GM21619 (cell line): ENCODE data around the gene IGF2R.
"Not testable (repeated sequence)": the region's sequence is repeated elsewhere in the genome, so short reads cannot be mapped to it uniquely, and the experiment has no call there.

Experiments
- ATAC-seq: cut with Tn5 transposase; IDR thresholded peaks from one replicate; pipeline ENCODE4 v1.9.1; 2021; ENCODE audit not compliant: unreplicated experiment

The IGF2R gene

DNA sequence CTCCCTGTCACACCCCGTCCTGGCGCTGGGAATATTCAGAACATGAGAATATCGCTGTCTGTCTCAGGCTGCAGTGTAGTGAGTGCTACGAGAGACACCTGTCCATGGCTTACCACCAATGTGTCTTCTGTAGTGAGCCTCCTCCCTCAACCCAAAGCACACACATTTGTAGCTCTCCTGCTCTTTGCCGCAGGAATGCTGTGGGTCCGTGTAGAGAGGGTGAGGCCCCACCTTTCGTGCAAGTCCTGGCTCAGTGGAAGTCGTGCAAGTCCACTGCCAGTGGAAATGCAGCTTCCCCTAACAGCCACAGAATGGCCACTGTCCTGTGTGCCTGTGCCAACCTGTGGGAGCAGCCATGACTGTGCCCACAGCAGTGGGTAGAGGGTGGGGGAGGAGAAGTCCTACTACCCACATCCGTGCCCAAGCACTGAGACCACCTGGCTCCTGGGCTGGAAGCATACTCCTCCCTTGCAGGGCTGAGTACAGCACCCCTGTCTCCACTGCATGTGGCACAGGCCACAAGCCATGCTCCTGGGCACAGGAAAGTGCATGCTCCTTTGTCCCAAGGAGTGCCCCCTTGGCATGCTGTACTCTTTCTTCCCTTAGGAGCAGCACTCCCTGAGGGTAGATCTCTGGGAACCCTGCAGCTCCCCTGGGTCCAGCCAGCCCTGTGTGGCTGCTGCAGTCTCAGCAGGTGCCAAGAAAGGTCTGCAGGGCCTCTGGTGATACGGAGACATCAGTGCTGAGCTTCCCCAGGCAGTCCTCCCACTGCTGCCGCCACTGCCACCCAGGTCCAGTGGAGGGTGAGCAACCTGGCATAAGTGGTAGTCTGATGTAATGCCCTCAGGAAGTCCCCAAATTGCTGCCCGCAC is 28.0 kb downstream of the IGF2R start:
- no peak for ATAC-seq

DNA sequence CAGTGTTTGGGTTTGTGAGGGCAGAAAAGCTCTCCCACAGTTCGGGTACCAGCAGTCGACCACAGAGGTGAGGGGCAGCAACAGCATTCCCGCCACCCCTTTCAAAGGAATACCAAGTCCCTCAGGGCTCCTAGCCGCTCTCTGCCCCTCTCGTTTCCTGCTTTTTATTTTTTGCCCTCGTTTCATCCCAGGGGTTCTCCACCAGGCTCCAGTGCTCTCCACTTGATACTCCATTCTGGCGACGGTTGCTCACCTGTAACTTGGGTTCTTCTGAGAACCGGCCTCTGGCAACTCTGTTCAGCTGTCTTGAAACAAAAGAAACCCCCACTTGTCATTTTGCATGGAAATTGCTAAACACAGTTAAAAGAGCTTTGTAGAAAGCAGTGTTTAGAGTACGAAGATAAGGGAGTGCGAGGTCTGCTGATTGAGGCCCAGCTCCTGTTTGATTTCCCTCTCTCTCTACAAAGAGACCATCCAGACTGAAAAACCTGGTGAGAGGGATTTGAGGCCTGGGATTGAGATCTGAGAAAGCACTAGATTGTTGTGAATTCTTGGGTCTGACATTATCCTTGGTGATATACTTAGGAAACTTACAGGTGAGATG is 28.7 kb downstream of the IGF2R start:
- no peak for ATAC-seq

DNA sequence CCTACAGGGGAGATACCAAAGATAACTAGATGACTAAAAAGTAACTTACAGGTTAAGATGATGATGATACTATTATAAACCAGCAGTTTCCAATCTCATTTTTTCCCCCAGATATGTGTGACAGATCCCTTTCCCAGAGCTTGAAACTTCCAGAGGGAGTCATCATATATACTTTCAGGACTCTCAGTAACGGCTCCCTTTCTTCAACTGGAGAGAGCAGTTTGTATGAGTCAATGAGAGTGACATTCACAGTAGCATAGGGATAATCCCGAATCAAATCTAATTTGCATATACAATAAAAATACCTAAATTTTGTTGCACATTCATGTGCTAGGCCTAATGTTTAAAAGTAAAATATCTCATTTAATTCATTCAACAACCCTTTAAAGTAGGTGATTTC is 29.7 kb downstream of the IGF2R start:
- no peak for ATAC-seq

DNA sequence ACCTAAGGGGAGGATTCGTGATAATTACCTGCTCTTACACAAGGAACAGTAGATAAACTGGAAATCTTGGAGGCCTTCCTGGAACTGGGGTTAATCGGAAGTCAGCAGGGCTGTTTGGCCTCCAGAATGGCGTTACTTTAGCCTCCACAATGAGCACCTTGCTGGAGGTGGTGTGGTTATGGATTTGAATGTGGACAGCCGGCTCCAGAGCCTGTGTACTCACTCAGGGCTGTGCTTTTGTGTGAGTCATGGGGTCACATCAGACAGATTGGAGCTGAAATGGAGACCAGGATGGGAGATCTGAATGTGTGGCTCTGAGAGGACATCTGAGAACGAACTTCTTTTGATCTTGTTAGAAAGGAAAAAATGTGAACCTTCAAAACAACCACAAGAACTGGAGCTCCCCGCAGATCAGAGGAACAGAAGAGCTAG is 30.4 kb downstream of the IGF2R start:
- no peak for ATAC-seq

DNA sequence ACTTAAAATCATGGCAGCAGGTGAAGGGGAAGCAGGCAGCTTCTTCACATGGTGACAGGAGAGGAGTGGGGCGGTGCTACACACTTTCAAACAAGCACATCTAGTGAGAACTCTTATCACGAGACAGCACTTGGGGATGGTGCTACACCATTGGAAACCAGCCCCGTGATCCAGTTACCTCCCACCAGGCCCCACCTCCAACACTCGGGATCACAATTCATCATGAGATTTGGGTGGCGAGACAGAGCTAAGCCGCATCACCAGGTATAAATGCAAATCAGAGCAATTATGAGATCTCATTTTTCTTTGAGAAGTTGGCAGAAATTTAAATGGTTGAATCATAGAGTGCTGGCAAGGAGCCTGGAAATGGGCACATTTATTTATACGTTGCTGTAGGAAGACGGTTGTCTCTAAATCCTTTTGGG is 31.4 kb downstream of the IGF2R start:
- no peak for ATAC-seq

DNA sequence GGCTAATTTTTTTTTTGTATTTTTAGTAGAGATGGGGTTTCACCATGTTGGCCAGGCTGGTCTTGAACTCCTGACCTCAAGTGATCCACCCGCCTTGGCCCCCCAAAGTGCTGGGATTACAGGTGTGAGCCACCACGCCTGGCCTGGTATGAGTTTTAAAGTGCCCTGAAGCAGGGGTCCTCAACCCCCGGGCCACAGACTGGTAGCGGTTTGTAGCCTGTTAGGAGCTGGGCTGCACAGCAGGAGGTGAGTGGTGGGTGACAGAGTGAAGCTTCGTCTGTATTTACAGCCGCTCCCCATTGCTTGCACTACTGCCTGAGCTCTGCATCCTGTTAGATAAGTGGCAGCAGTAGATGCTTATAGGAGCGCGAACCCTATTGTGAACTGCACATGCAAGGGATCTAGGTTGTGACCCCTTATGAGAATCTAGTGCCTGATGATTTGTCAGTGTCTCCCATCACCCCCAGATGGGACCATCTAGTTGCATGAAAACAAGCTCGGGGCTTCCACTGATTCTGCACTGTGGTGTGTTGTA is 32.1 kb downstream of the IGF2R start:
- ATAC-seq: not testable (repeated sequence)

DNA sequence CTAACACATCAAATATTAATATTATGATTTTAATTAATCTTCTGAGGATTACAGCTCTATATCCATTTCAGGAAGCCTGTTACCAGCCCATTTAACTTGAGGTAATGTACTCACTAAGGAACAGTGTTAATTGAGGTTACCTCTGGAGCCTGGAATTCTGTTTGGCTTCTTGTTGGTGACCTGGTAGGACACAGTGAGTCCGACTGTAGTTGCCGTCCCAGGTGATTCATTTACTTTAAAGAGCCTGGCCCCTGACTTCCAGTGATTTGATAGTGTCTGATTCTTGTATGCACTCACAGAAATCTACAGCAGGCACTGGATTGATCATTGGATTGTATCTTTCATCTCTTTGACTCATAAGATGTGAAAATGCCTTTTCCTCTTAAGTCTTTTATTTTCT is 34.0 kb downstream of the IGF2R start:
- no peak for ATAC-seq

DNA sequence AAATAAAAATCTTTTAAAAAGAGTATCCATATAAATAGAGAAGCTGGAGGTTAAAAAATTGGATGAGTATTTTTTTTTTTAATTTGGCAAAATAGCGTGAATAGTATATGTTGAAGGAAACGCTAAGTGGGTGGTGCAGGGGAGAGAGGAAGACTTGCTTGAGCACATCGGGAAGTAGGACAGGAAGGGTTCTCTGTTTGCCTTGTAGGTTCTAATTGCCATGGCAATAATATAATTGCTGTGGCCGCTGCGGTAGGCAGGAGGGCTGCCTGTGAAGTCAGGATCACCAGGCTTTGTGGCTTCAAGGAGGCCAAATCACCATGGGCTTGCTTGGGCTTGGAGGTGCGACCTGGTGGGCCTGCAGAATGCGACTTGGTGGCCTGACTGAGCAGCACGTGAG is 35.1 kb downstream of the IGF2R start:
- no peak for ATAC-seq

DNA sequence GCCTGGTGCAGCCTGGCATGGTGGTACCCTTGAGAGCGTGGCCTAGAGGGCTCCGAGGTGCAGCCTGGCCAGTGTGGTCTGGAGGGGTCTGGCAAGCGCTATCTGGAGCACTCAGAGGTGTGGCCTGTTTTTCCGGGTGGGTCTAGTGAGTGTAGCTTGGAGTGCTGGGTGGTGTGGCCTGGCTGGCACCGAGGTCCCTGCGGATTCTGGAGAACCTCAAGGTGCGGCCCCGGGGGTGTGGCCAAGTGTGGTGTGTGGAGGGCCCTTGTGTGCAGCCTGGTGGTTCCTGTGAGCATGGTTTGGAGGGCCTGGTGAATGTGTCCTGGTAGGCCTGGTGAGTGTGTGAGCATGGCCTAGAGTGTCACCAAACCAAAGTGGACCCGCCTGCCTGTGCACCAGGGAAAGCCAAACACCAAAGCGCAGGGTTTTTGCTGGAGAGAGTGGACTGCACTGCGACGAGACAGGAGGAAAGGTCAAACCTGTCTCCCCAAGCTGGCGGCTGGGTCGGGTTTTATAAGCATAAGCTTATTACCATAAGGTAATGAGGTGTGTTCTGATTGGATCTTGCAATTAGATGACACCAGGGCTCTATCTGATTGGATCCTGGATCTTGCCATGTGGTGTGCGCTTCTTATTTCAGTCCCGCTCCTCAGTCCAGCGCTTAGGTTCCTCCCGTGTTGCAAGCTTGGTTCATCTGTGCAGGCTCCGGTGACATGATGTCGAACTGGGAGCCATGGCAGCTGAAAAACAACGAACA is 35.7 kb downstream of the IGF2R start:
- no peak for ATAC-seq

DNA sequence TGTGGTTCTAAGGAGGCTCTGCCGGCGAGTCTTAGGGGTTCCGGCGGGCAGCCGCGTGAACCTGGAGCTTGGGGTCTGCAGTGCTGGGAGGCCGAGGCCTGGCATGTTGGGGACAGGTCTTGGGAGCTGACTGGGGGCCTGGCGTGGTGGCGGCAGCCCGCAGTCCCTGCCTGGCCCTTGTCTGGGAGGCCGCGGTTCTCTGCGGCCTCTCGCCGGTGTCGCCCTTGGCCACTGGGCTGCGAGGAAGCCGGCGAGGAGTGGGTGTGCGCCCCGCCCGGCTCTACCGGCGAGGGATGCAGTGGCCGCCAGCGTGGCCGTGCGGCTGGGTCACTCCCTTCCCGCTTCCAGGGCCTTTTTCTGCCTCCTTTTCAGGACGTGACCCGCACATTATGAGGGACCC is 36.3 kb downstream of the IGF2R start:
- ATAC-seq: no peak

DNA sequence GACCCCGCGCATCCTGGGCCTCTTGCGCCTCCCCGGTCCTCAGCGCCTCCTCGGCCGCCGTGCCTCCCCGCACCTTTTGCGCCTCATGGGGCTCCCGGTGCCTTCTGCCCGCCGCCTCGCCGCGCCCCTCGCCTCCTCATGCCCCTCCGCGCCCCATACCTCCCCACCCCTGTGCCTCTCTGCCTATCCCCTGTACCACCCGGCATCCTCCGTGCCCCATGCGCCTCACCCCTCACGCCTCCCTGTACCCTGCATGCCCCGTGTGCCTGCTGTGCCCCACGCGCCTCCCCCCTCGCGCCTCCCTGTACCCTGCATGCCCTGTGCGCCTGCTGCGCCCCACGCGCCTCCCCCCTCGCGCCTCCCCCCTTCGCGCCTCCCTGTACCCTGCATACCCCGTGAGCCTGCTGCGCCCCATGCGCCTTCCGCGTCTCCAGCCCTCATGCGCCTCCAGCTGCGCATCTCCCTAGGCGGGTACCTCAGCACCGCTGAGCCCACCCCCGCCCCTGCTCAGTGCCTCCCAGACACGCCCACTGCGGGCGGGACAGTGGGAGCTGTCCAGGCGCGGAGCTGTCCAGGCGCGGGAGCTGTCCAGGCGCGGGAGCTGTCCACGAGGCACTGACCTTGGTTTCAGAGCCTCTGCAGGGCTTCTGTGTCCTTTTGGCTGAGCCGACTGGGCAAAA is 37.1 kb downstream of the IGF2R start:
- ATAC-seq: no peak

DNA sequence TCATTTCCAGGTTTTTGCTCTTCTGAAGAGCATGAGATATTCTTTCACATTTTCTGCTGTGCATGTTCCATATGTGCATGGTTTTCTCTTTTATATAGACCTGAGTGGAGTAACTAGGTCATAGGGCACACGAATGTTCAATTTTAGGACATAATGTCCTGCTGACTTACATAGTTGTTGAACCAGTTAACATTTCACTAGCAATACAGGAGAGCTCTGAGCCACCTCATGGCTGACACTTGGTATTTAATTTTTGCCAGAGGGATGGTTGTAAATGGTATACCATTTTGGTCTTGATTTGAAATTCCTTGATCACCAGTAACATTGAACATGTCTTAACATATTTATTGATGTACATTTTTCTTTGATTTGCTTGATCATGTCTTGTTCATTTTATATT is 38.3 kb downstream of the IGF2R start:
- ATAC-seq: no peak

DNA sequence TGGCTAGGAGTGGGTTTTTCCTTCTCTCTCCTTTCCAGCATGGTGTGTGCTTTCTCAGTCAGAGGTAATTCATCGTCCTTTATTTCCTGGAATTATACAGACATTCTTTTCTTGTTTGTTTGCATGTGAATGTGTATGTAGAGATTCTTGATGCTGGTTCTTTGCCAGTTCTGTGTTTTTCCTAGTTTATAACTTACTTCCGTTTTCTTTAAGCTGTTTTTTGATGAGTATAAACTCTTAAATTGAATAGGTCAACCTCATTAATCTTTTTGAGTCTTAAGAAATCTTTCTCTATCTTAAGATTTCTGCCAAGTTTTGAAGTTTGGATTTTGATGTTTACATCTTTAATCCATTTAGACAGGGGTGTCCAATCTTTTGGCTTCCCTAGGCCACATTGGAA is 38.7 kb downstream of the IGF2R start:
- ATAC-seq: no peak

DNA sequence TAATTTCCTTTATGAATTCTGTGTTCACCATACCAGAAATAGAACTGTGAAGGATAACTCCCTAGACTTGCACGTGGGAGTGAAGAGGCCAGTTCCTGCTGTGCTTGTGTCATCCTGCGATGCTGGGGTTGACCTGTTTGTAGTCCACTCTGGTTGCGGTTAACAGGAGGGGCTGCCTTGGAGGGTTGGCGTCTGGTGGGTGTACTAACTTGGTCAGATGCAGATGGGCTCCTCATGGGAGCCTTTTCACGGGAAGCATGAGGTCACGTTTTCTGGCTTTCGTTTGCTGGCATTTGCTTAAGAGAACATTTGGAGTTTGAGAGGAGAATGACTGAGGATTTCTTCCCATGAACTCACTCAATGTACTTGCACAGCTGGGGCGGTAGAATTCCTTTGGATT is 41.2 kb downstream of the IGF2R start:
- ATAC-seq: no peak

DNA sequence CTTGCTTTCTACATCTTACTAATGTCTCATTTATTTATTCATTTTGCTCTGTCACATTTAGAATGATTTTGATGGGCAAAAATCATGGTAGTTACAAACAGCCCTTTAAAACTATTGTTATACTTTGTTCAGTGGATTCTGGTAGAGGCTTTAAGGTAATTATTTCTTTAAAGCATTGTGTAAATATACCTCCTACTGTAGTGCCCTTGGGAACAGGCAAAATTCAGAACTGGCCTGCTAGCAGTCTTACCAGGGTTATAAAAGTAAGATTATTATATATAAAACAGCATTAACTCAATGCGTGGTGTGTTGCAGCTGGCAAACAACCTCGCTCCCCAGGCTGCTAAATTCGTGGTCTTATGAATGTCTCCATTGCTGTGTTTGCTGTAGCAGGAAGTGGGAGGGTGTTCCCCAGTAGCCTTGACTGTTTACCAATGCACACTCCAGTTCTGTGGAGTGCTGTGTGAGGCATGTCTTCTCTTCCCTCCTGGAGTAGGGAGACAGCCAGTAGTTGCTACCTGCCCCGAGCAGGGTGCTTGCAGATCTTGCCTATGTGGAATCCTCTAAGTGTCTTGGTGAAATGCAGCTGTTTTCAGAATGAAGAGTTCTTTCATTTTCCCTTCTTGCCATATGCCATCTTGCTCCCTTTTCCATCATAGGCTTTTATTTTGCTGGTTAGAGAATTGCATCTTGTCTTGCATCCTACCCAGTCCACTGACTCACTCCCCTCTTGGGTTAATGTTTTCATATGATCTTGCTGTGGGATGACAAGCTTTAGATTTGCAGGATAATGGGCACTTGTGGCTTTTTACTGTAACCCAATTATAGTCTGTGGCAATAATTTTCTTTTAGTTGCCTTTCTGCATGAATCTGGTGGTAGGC is 45.3 kb downstream of the IGF2R start:
- ATAC-seq: no peak

DNA sequence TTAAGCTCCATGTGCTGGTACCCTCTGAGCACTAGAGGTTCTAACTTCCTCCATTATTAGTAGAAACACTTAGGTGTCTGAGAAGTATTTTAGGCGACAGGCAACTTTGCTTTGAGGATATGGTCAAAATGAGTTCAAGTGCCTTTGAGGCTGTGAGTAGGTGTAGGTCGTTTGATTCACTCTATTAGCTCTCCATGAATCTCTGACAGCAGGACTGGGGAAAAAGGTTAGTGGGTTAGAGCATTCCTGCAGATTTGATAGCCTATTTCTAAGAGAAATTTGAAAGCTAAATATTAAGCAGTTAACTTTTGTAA is 45.9 kb downstream of the IGF2R start:
- no peak for ATAC-seq

DNA sequence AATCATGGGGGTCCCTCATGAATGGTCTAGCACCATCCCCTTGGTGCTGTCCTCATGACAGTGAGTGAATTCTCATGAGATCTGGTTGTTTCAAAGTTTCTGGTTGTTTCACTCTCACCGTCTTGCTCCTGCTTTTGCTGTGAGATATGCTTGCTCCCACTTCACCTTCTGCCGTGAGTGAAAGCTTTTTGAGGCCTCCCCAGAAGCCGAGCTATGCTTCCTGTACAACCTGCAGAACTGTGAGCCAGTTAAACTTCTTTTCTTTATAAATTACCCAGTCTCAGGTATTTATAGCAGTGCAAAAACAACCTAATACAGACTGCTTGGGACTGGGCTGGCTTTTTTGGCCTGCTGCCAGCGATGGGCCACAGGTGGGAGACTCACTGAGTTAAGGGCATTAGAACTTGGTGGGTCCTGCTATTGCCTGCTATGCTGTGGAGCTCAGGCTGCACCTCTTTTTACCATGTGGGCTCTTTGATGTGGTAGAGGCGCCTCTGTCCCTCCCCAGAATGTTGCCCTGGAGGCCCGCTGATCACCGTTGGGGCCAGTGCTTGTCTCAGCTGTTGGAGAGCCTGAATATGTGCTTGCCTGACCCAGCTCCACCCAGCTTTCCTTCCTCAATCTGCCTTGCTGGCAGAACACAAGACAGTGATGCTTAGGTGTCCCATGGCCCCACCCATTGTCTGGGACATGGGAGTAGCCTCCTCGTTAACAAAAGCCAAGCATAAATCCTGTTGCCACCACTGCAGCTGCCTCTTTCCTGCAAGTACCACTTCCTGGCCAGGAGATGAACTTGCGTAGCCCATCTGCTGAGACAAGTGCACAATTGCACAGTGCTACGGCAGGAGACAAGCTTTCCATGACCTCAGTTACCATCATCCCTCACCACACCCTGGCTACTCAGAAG is 47.1 kb downstream of the IGF2R start:
- no peak for ATAC-seq

DNA sequence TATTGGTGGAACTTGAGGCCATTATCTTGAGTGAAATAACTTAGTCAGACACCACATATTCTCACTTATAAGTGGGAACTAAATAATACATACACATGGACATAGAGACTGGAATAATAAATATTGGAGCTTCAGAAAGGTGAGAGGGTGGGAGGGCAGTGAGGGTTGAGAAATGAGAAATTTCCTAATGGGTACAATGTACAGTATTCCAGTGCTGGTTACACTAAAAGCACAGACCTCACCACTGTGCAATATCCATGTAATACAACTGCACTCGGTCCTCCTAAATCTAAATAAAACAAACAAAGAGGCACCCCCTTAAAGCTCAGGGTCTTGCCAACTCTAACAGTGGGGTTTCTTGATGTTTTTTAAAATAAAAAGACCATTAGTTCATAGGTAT is 53.2 kb downstream of the IGF2R start:
- no peak for ATAC-seq

DNA sequence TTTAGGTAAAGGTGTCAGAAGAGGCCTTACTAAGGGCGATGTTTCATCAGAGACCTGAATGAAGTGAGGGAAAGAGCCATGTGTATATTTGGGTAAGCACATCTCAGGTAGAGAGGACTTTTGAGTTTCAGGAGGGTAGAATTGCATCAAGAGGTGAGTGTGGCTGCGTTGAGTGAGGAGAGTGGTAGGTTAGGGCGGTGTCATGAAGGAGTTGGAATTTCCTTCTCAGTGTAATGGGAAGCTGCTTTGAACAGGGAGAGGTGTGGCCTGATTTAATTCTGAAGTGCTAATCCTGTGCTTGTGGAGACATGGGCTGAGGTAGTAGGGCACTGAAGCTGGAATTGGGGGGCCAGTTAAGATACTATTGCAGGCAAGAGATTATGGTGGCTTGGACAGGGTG is 53.9 kb downstream of the IGF2R start:
- no peak for ATAC-seq
